Inflammatory macrophage (primary cell): ENCODE measurements around the gene GPBAR1.
A peak's percentile ranks its signal among the peaks of the same experiment; 100 is the strongest.

Source experiments
- DNase-seq, 2 donors: peaks; one replicate each; pipeline ENCODE4 v3.0.0-alpha.2; 2020 to 2022
- total RNA-seq, 18 experiments: gene quantifications; one replicate each; lab custom pipeline; 2026; ENCODE audit warnings: mixed read lengths in 6 of 18, inconsistent platforms in 2 of 18; lab: John Stamatoyannopoulos, UW

The GPBAR1 gene, protein sequence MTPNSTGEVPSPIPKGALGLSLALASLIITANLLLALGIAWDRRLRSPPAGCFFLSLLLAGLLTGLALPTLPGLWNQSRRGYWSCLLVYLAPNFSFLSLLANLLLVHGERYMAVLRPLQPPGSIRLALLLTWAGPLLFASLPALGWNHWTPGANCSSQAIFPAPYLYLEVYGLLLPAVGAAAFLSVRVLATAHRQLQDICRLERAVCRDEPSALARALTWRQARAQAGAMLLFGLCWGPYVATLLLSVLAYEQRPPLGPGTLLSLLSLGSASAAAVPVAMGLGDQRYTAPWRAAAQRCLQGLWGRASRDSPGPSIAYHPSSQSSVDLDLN
- 0.20 to 1.5 (median 0.67) reads per million in 18 experiments for total RNA-seq

DNA sequence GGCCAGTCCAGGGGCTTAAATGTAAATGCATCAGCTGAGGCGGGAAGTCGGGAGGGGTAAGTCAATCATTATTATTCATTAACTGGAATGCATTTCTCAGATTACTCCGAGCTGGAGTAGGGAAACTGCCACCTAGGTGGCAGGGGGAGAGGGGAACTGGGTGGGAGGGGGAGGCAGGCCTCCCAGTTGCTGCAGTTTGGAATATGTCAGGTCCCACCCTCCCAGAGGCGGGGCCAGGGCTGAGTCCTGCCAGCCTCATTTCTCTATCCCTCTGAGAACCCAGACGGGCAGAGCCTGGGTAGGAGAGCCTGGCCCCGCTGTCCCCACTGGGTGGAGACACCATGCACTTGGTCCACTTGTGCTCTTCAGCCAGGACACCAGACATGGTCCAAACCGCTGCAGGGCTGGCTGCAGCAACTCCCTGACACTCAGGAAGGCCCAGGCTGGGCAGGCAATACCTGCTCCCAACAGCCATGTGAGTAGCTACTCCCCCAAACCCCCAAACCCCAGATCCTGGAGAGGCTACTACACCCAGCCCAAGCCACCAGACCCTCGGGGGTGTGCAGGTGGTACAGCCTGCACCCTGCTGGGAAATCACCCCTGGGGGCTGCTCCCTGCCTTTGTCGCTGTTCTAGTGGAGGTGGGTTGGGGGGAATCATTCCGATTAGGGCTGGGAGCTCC is at the start of gene GPBAR1:
Gene GPBAR1, plus strand, starts transcription at position 274 of the 681 bp plus-strand sequence. CDS start 1,710 bp downstream, outside the sequence.
- peak in 1 of 2 donors; percentile 25 for DNase-seq

DNA sequence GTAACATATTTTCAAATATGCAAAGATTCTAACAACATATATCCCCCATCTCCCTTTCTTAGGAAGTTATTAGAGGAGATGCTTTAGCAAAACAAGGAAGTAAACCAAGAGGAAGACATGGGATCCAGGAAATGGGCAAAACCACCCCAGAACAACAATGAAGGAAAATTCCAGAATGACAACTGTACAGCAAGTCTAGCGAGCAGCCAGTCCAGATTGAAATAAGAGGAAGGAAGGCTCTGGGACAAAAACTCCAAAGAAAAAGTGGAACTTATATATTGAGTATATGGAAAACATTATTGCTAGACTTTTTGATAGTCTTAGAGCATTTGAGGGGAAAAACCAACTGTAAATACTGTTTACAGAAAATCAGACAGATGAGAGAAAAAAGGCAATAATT is 46.7 kb upstream of the GPBAR1 start:
- DNase-seq: no peak

DNA sequence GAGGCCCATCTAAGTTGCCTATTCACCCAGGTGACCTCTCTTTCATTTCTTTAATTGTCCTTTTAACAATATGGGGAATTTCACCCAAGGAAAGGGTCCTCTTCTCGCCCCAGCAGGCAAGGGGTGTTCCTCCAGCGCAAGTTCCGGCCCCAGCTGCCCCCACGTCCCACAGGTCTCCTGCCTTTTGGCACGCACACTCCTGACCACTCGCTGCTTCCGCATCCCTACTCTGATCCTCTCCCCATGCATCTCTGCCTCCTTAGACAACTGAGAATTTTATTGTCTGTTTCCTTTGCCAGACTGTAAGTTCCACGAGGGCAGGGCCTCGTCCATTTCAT is 44.5 kb upstream of the GPBAR1 start:
- DNase-seq: no peak

DNA sequence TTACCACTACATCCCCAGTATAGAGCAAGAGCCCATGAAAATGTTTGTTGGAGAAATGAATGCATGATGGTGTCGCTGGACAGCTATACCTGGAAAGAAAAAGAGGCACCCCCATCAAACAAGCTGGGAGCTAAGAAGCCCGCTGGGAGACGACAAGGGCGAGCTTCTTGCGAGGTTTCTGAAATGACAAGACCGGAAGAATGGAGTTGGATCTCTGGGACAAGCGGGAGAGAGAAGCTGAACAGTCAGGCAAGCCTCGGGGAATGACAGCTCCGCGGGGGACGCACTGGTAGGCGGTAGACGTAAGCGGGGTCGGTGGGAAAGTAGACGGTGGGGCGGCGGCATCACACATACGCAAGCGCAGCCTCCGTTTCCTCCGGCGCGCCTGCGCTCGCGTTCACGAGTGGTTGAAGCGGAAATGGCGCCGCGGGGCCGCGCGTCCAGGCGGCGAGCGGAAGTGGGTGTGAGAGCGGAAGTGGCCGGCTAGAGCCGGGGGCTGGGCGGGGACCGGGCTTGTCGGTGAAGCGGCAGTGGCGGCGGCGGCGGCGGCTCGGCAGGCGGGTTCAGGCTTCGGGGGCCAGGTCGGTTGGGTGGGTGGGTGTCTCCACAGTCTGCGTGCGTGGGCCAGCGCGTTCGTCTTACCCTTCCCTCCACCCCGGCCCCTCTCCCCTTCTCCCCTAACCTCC is 44.0 kb upstream of the GPBAR1 start, which contains the start of gene ARPC2:
Gene ARPC2, plus strand, starts transcription at position 516 of the 686 bp plus-strand sequence. CDS start 282 bp downstream, outside the sequence.
- DNase-seq: peak; percentile 97 to 98

DNA sequence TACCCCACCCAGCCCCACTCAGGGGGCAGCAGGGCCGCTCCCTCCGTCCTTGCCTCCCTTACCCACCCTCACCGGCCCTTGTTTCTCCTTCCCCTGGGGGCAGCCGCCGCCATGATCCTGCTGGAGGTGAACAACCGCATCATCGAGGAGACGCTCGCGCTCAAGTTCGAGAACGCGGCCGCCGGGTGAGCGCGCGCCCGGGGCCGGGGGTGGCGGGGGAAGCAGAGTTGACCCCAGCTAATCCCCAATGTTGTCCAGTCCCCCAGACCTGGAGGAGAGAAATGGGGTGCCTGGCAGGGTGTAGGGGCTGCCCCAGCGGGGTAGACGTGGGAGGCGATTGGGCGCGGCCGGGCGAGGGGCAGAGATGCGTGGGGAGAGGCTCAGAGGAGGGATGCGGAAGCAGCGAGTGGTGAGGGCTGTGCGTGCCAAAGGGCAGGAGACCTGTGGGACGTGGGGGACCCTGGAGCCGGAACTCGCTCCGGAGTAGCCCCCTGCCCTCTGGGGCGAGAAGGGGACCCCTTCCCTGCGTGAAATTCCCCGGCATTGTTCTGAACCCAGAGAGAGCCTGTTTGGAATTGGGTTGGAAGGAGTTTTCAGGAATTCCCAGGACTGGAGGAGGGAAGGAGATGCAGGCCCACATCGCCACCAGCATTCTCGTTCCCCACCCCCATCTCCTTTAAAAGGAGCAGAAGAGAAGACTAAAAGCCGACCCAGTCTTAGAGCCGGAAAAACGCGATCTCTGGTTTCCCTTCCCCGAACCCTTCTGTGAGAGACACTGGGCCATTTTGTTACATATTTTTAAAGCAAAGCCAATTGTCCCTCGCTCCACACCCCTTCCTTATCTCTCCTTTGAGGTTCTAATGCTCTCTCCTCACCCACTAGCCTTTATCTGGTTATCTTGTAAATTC is 43.2 kb upstream of the GPBAR1 start:
- peak; percentile 81 to 87 for DNase-seq

DNA sequence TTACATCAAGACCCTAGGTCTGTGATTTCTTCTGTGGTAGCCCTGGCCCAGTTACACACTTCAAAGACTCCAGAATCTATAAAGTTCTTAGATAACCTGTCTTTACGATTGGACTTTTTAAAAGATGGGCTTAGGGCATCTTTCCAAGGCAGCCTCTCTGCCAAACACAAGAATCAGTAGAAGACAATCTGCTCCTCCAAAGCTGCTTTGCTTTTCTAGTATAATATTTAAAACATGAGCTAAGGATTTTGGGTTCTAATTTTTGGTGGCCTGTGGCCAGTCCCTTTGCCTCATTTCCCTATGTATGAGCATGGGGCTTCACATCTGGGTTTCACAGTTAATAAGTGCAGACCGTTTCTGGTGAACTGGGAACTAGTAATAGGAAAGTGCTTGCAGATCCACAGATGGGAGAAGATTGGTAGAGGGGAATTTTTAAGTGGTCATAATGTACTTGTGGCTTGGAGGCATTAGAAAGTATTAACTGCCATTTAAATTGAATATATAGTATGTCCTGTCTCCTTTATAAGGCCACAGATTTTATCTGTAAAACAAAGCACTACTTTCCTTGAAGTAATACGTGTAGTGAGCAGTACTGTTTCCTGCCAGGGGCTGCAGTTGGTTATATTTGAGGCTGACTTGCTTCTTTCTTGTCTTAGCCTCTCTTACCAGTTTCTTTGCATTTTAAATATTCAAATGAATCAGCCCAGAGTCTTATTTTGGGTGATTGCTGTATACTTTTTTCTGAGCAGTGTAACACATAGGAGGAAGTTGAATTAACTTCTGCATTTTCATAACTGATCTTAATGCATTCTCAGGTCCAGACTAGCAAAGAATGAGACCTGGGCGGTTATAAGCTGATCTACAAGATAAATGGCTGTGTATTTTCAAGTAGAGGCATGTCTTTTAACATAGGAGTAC is 42.3 kb upstream of the GPBAR1 start:
- peak; percentile 47 to 74 for DNase-seq

DNA sequence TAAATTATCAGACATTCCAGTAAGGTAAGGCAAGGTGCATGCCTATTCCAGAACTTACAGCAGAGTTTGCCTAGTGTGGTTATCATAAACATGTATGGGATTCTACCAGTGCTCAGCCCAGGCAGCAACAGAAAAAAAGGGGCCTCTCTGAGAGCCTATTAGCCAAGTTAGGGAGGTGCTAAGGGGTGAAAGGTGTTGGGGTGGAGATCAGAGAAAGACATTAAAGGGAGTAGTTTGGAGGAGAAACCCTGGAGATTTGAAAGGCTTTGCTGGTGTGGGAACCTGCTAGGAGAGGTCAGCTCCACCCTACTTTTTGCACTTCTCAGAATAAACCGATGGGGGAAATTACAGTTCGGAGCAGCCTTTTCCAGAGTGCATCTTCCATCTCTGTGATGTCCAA is 40.9 kb upstream of the GPBAR1 start:
- DNase-seq: no peak

DNA sequence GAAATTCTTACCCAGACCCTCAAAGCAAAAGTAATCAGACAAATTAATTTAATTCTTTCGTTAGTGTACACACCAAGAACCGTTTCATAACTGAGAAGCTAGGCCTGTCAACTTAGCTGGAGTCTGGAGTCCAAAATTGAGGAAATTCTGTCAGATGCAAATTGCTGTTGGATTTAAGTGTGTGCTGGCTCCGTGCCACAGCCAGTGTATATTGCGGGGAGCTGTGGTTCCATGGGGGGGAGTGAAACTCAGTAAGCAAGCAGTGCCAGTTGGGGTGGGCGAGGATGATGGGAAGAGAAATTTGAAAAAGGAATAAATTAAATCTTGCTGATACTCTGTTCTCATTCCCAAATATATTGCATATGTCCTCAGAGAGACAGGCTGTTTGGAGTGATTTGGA is 39.8 kb upstream of the GPBAR1 start:
- DNase-seq: peak; percentile 36 to 46

DNA sequence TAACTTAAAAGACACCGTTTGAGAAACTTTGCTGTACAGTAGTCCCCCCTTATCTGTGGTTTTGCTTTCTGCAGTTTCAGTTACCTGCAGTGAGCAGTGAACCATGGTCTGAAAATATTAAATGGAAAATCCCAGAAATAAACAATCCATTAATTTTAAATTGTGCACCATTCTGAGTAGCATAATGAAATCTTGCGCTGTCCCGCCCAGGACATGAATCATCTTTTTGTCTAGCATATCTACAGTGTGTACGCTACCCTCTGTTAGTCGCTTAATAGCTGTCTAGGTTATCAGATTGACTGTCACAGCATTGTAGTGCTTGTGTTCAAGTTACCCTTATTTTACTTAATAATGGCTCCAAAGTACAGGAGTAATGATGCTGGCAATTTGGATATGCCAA is 37.8 kb upstream of the GPBAR1 start:
- DNase-seq: no peak

DNA sequence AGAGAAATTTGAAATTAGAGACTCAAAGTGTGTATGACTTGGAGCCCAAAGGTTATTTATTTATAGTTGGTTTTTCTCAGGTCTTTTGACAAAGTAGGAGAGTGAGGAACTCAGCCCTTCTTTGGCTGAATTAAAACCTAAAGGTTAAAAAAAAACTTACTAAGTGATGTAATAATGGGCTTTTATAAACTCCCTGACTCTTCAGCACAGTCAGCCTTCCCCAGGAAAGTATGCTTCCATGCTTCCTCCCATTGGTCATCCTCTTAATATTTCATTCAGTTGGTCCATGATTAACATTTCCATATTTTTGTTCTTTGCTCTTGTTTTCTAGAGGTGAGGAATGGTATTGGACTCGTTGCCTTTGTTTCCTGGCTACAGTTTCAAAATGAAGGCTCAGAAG is 36.6 kb upstream of the GPBAR1 start:
- DNase-seq: no peak

DNA sequence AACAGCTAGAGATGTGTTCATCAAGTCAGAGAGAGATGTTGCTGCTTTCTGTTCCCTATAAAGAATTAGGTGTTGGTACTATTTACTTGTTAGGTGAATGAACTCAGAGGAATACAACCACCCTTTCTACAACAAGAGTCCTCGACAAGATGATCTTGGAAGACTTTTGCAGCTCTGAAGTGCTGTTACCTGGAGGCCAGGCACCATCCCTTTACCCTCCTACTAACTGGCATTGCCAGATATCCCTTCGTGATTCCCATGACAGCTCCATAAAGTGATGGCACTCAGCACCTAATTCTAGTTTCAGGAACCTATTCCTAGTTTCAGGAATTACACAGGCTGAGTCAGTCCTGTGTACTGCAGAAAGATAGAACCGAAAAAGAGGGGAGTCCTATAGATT is 33.9 kb upstream of the GPBAR1 start:
- DNase-seq: no peak

DNA sequence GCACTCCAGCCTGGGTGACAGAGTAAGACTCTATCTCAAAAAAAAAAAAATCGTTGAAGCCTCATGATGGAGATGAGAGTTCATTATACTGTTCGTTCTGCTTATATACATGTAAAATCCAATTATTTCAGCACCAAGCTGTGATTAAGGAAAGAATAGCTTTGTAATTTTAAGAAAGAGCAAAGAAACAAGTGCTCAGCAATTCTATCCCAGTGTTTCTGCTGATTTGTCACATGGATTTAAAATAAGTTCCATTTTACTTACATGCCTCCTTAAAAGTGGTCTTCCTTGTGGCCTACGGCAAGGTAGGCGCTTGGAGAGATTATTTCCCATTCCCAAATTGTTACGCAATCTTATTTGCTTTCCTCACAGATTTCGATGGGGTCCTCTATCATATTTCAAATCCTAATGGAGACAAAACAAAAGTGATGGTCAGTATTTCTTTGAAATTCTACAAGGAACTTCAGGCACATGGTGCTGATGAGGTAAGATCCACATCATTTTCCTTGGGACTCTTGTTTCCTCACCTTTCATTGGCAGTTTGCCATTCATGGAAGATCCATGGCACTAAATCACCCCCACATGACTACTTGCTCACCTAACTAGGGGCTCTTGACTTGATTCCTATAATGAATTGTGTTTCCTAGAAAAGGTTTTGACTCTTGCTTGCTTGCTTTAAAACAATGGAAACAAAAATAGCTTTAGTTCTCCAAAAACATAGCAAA is 32.3 kb upstream of the GPBAR1 start:
- peak; percentile 49 to 62 for DNase-seq

DNA sequence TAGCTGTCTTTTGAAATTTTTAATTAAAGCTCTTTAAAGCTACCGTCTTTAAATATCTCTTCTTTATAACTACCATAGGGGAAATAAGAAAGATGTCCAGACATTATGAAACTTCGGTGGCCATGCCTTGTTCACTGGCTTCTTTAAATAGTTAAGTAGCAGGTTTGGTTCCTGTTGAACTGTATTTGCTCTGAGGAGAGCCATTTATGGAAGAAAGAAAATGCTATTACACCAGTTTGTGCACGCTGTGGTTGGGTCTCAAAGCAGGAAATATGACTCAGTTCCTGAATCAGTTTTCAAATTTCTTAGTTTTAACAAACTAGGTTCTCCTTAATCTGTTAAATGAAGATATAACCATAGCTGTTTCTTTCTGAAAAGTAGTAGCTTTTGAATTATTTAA is 31.6 kb upstream of the GPBAR1 start:
- DNase-seq: peak; percentile 89 to 95

DNA sequence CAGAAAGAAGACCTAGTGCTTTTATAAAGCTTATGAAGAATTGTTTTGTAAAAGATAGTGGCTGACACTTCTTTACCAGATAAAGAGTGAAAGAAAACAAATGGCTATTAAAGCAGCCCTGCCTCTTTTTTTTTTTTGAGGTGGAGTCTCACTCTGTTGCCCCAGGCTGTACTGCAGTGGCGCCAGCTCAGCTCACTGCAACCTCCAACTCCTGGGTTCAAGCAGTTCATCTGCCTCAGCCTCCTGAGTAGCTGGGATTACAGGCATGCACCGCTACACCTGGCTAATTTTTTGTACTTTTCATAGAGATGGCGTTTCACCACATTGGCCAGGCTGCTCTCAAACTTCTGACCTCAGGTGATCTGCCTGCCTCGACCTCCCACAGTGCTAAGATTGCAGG is 31.0 kb upstream of the GPBAR1 start:
- no peak for DNase-seq

DNA sequence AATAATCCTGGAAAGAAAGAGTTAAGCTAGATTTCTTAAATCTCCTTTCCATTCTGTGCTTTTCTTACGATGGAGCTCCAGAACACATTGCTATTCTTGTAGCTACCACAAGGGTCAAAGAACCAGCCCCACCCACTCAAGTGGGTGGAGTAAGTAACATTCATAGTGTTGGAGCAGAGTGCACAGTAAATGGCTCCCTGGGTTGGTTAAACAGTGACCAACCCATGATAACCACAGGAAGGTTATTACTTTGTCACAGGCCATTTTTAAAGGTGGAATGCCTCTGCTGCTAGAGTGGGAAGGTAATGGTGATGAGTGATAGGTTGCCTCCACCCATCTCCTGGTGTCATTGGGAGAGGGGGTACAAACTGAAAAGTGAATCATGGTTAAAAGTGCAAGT is 29.9 kb upstream of the GPBAR1 start:
- peak; percentile 65 for DNase-seq

DNA sequence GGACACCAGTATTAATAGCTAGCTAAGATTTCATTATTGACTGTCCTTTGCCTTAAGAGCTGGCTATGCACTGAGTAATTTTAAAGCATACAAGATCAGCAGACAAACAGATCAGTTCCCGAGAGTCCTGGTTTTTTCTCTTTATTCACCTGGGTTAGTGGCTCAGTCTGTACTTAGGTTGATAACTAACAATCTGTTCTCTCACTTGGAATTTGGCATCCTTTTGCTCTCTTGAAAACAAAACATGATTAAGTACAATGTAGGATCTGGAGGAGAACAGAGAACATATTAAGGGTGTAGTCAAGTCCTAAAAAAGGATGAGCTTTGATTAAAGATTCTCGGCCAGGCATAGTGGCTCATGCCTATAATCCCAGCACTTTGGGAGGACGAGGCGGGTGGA is 27.3 kb upstream of the GPBAR1 start:
- no peak for DNase-seq

DNA sequence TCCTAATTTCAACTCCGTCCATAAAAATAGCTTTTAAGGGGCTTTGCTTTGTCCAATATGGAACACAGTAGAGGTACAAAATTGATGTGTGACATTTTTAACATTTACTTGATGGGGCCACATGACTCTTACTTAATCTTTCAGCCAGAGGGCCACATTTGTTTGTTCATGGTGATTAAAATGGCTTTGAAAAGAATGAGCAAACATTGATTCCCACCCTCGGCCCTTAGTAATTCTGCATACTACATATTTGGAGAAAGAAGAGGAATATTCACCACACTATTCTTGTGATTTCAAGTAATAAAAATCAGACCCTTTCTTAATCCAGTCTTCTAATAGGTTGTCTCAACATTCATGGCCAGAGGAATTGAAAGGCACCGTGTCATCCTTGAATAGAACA is 26.3 kb upstream of the GPBAR1 start:
- DNase-seq: no peak

DNA sequence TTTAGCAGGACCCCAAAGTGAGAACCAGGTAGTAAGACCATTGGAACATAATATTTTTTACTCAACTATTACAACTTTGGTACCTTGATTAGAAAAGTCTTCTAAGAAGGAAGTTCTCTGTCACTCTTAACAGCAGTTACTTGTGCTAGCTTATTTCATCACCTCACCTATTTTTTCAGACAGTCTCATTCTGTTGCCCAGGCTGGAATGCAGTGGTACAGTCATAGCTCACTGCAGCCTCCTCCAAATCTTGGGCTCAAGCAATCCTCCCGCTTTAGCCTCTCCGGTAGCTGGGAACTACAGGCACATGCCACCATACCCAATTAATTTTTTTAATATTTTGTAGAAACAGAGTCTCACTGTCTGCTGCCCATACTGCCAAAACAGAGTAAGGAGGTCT is 25.8 kb upstream of the GPBAR1 start:
- DNase-seq: no peak

DNA sequence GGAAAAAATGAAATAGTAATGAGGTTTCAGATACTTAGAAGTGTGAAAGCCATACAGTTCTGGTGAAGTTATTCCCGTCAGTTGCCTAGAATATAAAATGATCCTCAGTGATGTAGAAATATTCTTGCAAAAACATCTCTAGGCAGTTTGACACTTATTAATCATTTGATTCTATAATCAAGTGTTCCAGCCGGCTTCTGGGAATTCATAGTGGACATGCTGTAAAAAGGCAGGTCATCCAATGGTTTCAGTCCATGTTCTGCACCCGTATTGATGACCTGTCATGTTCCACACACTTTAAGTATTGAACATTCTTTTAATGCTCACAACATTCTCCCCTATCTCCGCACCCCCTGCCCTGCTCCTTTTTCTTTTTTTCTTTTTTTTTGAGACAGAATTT is 24.0 kb upstream of the GPBAR1 start:
- no peak for DNase-seq

DNA sequence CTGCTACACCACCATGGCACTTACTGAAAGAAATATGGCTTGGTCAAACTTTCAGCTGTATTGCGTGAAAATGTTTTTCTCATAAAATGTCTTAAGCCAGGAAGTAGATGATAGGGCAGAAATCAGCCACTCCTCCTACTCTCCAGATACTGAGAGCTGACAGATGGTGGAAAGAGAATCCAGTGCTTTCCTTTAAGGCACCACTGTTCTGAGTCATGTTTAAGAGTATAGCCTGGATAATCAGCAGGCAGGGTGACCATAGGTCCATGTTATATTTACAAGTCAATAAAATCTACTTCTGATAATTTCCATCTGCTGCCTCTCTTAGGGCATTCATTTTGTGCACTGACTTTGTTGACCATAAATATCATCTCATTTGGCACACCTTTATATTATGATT is 21.9 kb upstream of the GPBAR1 start:
- no peak for DNase-seq

DNA sequence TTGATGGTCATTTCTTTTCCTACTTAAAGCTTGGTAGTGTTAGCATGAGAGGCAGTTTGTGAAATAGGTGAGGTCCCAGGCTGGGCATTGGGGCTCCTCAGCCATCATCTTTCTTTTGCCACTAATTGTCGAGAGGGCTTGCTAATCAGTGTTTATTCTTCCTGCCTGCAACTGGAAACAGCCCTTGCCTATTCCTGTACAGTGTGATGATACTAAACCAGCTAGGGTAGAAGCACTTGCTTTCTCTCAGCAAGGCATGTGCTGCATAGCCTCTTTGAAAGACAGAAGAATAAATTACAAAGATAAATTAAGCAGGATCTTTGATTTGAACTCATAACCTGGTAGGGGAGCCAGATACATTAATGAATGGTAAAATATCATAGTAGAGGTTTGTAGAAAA is 16.6 kb upstream of the GPBAR1 start:
- no peak for DNase-seq
